ENCODE results near the gene HSP90AA1.

- TF ChIP-seq CTCF (IDR thresholded peaks at IDR 0.05) (no peak), POLR2A (IDR thresholded peaks at IDR 0.05) (no peak), EP300 (IDR thresholded peaks at IDR 0.05) (no peak)
These were observed 6.0 kb upstream of the HSP90AA1 start for GRCh38 chr14:102092806-102093205.
